Activated CD8-positive, alpha-beta memory T cell treated with anti-CD3 and anti-CD28 coated beads, Interleukin-2, amount 50 U/mL, for 24 hours (primary cell): ENCODE measurements around the gene PLXNA2.
A peak's percentile ranks its signal among the peaks of the same experiment; 100 is the strongest.

ENCODE experiments used
- DNase-seq: peaks from one replicate; pipeline ENCODE4 v3.0.0-alpha.2; 2020; ENCODE audit errors: extremely low read depth

Gene PLXNA2

DNA sequence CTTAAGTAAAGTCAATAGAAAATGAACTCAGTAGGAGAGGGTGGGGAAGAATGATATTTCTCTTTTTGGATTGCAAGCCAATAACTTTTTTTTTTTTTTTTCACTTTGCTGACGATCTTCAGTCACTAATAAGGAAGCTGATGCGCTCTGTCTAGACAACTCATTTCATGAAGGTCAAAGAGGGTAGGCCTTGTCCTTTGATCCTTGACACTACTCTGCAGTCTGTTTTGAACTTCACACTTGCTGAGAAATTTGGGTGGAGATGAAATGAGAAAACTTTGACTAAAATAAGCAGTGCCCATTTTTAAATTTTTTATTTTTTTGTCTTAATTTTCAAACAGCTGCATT, 20.9 kb upstream of the PLXNA2 start:
- DNase-seq, result no peak

DNA sequence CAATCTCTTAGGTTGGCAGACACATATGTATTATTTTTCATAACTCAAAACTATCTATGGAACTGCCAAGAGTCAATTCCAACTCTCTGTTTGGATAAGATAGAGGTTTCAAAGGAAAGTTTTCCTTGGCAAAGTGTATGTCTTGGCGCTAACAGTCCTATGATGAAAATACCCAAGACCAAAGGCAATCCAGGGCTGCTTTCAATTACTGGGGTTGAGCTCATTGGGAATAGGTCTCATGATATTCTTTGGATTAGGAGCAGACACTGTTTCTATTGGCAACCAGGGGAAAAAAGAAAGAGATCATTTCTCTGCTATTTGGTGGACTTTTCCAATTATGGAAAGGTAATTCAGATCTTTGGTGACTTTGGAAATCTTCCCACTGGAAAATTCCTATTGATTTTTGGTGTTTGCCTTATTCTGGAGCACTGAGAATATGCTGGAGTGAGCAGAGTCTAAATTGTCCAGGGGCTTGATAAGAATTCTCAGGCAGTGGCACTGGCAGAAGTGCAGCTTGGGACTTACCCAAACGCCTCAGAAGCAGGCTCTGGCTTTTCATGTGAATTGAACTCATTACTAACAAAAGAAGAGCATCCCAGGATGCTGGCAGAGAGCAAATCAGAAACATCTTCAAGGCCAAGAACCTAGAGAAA, 20.4 kb upstream of the PLXNA2 start:
- no peak for DNase-seq

DNA sequence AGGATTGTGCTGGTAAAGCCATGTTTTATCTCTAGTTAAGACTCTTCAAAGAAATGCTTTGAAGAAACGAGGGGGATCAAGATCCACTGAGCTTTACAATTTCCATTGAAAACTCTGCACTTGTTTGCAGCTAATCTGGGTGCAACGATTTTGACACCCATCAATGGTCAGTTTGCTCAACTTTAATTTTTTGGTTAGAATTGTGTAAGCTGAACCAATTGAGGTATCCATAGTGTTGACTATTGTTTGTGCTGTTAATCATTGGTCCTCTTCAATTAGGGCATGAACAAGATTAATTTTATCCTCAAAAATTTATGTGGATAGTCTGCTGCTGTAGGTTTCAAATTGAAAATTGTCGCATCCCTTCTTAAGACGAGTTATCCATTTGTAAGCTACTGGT, 17.7 kb upstream of the PLXNA2 start:
- DNase-seq, result no peak

DNA sequence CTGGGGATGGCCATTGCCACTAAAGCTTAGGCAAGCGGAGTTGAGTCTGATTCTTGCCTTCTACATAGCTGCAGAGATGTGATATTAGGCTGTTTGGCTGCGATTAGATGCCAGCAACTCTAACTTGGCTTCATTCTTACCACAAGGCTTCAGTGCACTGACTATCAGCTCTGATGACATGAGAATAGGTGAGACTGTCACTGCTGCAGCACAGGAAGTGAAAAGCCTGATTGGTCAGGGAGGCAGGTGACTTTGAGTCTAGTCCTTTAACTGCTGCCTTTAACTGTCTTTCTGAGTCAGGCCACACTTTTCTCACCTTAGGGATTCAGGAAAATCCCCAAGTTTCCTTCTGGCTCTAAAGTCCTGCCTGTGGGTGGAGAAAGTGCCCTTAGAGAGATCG, 14.1 kb upstream of the PLXNA2 start:
- DNase-seq, result no peak

DNA sequence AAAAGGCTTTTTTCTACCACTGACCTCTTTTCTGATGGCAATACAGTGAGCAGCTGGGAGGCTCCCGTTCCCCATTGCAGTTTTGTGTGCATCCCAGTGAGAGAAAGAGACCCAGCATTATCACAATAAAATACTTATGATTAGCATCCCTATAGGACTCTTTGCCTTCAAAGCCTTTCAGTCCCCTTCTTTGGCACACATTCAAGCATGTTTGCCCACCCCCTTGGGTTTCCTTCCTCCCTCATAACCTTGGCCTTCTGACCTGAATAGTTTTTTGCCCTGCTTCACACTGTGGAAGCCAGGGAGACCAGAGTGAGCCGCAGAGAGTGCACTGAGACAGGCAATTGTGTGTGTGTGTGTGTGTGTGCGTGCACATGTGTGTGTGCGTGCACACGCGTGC, 13.2 kb upstream of the PLXNA2 start:
- no peak for DNase-seq

DNA sequence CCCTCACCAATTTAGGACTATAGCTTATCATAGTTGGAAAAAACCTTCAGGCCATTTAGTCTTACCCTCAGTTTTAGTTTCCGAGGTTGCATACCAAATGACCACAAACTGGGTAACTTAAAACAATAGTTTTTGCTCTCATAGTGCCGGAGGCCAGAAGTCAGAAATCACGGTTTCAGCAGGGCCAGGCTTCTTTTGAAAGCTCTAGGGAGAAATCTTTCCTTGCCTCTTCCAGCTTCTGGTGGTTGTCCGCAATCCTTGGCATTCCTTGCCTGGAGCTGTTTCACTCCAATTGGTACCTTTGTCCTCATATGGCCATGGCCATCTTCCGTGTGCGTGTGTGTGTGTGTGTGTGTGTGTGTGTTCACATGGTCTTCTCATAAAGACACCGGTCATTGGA, 12.4 kb upstream of the PLXNA2 start:
- no peak for DNase-seq

DNA sequence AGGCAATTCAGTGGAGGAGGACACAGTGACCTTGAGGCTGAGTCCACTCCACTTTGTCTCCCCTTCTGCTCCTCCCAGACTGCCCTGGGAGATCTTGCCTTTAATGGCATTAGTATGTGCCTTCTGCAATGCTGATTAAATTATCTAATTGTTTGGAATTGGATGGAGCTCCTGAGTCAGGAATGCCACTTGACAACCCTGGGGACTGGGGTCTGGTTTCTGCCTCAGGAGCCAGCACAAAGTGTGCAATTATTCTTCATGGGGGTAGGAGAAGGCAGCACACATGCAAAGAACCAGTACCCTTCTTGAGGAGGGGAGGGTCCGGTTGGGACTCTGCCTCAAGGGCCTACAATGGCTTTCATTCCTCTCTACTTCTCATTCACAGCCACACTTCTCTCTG, 11.9 kb upstream of the PLXNA2 start:
- DNase-seq, result no peak

DNA sequence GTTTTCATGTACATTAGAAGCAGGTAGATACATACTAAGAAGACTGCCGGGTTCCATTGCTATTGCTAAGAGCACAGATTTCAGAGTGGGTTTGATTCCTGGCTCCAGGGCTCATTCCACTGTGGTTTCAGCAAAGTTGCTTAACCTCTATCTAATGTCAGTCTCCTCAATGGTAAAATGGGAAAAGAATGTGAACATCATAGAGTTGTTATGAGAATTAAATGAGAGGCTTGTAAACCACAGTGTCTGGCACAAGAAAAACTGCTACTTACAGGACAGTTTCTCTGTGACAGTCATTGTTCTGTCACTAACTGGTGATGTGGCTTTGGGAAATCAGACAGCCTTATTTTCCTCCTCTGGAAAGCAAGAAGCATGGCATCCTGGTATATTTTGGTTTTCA, 10.7 kb upstream of the PLXNA2 start:
- no peak for DNase-seq

DNA sequence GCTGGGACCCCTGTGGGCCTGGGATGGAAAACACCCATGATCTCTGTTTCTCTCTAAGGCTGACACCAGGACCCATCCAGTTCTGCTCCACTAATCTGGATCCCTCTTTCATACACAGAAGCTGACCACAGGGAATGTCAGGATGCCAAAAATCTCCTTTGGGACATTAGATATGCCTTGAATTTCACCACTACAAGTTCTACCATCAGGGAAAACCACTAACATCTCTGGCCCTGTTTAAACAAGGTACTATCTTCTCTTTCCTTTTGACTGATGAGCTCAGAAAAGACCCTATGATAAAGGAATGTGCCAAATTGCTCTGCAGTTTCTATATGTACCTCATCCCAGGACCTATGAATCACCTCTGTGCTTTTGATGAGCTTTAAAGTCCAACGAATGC, 10.2 kb upstream of the PLXNA2 start:
- DNase-seq, result no peak

DNA sequence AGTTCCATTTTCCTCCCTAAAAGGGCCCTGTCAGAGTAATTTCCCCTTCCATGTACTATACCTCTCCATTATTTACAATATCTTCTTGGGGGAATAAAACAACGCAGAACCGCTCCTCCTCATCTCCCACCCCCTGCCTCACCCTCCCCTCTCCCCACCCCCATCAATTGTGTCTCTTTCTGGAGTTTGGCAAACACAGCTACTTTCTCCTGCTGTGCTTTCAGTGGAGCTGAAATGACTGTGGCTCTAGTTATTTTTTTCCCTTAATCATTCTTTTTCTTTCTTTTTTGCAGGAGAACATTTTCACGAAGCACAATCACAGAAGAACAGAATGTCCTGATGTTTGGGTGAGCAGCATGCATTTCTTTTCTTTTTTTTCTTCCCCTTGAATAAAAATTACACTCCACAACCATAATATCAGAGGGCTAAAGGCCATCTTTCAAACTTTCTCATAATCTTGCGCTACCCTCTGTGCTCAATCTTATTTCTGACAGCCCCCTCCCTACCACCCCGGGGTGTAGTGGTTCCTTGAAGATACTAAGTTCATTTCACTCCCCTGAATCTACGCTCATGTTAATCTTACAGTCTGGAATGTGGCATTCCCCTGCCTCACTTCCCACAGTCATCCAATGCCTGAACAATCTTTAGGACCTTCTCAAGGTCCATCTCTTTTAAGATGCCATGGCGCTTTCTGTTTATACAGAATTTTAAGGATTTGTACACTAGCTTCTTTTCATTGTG, 8.8 kb upstream of the PLXNA2 start:
- no peak for DNase-seq

DNA sequence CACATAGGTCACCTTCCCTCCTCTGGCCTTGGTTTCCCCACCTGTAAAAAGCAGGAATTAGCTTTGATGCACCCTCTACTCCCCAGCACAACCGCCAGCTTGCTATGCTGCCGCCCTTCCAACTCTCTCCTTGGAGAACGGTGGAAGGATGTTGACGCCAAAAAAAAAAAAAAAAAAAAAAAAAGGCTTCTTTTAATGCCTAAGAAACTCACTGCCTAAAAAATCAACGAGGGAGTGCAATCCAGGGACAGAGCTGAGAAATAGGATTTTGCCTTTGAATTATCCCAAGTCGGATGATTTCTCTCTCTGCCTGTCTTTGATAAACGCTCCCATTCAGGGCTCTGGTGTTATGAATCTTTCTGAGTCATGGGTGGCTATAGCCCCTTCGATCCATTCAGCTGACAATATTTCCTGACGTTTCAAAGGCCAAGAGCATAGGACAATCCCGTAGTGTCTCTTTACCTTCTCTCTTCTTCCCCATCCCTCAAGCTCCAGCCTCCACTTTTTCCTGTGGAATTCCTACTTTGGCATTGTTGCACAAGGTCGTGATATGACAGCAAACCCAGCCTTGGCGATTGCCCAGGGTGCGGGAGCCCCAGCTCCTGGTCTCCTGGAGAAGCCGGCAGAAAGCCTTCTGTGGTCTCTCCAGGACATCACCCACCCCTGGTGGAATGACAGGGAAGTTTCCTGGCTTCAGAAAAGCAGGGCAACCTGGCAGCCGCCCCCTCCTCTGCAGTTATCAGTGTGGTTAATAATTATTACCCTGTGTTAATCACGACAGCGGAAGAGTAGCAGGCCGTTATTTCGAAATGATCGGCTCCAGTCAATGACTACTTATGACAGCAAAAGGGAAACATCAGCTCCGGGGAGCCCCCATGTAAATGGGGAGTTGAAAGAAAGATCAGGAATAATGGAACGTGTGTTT, 8.0 kb upstream of the PLXNA2 start:
- no peak for DNase-seq

DNA sequence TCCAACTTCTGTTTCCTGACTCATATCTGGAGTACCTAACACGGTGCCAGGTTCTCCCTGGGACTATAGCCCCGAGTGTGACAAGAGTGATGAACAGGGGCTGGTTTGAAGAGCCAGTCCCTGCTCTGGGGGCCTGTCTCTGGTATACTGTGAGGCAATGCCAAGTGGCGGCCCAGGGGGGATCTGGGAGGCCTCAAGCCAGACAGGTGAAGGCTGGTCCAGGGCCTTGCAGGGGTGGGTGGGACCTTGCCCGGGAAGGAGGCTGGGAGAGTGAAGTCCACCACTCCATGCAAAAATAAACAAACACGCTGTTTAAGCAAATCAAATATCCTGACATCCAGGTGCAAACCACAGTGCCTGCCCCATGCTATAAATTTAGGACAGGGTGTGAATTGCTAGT, 6.8 kb upstream of the PLXNA2 start:
- no peak for DNase-seq

DNA sequence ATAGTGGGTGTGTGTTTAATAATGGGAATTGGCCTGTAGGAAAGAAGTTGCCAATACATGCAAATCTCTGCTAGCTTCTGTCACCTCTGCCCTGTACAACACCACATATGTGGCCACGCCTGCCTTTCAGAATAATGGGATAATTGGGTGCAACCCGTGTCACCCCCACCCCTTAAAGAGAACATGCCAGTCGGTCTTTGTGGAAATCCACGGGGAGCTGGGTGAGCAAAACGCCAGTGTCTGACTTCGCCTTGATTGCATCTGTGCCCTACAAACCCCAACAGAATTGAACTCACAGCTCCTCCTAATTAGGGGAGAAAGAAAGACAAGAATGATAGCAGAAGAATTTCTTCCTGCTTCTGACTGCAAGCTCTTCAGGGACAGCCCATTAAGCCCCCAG, 6.4 kb upstream of the PLXNA2 start:
- DNase-seq, result no peak

DNA sequence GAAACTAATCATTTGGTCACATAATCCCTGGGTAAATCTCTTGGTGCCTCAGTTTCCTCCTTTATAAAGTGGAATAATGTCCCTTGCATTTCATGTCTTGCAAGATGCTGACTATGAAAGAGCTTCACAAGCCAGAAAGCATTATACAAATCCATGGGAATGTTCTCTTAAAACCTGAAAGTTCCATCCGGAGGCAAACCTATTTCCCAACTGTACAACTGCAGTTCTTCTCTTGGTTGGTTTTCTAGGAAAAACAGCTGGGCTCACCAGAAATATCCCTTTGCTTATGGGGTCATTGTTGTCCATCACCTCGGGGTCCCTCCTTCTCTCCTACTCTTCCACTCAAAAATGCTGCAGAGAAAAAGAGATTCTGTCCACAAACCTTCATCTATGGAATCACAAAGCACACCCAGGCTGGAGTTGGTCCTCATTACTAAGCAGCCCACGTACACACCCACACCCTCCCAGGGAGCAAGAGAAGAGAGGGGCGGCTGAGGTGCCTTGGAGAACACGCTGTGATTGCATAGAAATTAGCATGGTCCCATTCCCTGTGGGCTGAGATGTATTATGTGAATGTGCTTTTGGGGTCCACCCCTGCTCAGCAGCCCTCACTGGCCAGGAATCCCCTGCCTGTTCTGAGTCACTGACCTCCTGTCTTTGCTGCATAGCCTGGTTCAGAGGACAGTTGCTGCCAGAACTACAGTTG, 5.0 kb upstream of the PLXNA2 start:
- DNase-seq, result no peak

DNA sequence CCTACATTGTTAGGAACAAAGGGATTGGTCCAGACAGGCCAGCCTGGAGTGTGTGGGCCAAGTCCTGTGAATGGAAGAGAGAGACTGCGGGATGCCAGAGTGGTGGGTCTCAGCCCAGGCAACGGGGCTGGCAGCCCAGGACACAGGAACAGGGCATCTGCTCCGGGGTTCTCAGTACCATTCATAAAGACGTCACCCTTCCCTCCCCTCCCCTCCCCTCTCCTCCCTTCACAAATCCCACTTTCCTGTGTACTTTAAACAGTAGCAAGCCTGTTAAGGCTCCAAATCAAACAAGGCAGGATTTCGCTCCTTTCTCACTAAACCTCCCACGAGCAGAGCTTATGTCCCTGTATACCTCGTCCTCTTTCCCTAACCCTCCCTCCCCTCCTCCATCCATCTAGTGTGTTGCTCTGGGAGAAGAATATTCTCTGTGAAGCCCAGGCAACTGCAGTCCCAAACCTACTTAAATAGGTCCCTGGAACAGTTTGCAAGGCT, 4.2 kb upstream of the PLXNA2 start:
- no peak for DNase-seq

DNA sequence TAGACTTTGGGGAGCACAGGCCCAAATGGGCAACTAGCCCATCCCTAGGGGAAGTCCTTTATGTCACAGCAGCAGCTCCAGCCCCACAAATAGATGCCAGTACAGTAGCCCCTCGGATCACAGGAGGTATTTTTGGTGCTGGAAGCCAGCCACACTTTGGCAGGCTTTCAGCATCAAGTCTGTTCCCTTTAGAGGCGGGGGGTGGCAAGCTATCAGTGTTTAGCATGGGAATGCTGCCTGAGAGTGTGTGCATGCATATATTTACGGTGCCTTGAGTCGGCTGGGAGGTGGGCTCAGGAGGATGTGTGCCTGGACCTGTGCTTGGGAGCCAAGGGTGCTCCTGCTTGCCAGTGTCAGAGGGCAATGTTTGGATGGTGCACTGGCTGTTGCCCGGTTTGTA, 3.5 kb upstream of the PLXNA2 start:
- DNase-seq, result no peak

DNA sequence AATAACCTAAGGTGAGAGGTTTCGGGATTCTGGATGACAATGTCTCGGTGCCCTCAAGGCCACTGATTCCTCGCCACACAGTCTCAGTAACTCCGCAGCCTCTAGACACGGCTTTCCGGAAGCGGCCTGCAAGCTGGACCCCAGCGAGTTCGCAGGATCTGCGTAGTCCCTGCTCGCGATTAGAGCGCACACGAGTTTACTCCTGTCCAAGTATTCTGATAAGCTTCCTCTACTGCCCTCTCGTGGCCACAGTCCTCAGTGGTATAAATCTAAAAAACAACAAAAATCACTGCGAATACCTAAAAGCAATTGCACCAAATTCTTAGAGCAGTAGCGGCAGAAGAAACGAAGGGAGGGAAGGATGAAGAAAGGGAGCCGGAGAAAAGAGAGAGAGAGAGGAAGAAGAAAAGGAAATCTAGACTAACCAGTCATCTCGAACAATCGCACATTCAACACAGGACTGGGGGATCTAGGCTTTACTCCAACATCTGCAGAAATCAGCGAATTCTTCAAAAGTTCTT, 1.1 kb upstream of the PLXNA2 start:
- peak; percentile 53 for DNase-seq

DNA sequence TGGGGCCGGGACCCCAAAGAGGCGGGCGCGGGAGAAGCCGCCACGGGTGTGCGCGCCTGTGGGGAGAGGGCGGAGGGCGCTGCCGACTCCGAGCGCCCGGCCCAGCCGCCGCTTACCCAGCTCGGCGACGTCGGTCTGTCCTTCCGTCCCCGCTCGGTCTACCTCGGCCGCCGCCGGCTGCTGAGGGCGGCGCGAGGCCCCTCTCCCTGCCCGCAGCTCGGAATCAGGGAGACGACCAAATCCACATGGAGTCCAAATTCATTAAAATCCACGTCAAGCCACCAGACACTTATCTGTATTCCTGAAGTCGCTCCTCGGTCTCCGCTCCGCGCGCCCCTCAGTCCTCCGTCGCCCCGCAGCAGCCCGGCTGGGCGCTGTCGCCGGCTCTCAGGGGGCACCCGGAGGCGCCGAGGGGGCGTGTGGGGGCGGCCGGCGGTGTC, 637 bp downstream of the PLXNA2 start:
- no peak for DNase-seq

DNA sequence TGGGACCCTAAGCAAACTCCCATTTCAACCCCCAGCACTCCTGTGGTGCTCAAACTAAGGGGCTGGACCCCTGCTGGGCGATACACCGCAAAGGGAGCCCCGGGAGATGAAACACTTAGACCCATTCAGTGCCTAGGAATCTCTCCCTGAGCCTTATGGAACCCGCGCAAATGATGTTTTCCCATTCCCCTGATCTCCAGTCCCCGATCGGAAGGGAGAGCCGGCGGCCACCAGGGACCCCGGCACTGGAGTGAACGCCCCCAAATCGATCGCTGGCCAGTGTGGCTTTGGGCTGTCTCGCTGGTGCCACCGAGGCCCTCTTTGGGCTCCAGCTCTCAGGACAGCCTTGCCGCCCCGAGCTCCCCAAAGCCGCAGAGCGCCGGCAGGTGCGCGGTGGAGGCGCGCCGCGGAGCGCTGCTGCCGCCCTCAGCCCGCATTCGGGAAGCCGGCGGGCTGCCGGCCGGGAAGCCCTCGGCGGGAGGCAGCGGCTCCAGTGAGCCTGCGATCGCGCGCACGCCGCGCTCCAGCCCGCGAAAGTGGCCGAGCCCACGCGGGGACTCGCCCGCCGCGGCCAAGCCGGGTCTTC, 1.1 kb downstream of the PLXNA2 start:
- no peak for DNase-seq

DNA sequence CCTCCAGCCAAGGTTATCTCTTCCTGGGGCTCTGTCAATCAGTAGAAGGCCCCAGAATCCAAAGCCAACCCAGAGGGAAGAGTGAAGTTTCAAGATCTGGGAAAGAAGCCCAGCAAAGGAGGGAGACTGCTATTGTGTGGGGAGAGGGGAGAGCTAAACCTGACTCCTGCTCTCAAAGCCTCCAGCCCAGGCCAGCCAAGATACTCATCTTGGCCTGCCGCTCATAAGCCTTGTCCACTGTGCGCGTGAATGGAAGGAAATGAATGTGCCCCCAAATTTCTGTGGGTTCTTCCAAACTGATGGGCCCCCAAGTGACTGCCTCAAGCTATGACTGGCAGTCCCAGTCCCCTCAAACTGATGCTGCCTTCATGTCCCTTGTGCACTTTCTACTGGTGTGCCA, 2.0 kb downstream of the PLXNA2 start:
- DNase-seq, result no peak

DNA sequence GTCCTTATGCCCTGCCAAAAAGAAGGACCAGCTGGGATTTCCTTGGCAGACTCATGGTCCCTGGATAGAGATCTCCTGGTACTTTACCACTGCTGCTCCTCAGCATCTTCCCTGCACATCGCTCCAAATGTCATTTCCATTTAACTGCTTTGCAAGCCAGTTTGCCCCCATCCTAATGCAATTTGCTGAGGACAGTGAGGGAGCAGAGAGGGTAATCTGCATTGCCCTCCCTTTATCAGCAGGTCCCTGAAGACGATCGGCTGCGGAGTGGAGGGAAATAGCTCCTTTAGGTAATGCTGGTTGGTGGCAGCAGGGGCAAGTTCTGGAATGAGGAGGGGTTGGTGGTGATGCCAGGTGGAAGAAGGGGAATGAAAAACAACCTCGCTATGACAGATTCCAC, 2.7 kb downstream of the PLXNA2 start:
- DNase-seq, result no peak
